Endothelial cell of umbilical vein (primary cell): Measurements from ENCODE around the gene DDAH2. TPM values are rescaled to one million over a fixed set of nuclear protein-coding genes. Genes with fewer than 3 reads are reported as not detected.

Experiments
- BruUV-seq: library from RNA; stranded (reverse); fragments of 400-500 nt; replicated peaks from 2 replicates; lab custom pipeline; 2021; lab: Mats Ljungman, UMichigan
- CTCF ChIA-PET: fragments of 300-600, 350-600 bp; sonication (Branson Sonifier 250); formaldehyde crosslinking; loops from one replicate; lab custom pipeline; 2021; ENCODE audit warnings: antibody characterized with exemption, inconsistent platforms; lab: Charles Lee
- POLR2A ChIA-PET: fragments of 300-600, 350-600 bp; sonication (Branson Sonifier 250); formaldehyde crosslinking; loops from one replicate; lab custom pipeline; 2021; ENCODE audit warnings: antibody characterized with exemption, inconsistent platforms; lab: Charles Lee
- DNase-seq: peaks from one replicate; pipeline ENCODE4 v3.0.0-alpha.2; 2011; ENCODE audit warnings: low read depth, low spot score
- FAIRE-seq: peaks from 2 replicates; lab custom pipeline; 2011; peaks lifted over from hg19 to GRCh38; lab: Jason Lieb, UNC
- H2AFZ ChIP-seq: 2 replicates; pipeline ENCODE4 v1.6.0; 2012; ENCODE audit warnings: low read depth, low read length, control low read depth, inconsistent platforms
- H3K27ac ChIP-seq: 2 replicates; pipeline ENCODE4 v1.5.1; 2011; ENCODE audit warnings: low read depth, mild to moderate bottlenecking, control low read depth, low read length, moderate library complexity; ENCODE audit not compliant: insufficient read depth
- H3K27me3 ChIP-seq, 2 experiments: 2 replicates each; pipeline versions ENCODE4 v1.6.0 to v1.6.1; 2011; ENCODE audit warnings: low read length in 2 of 2, mixed read lengths in 1 of 2; ENCODE audit not compliant: control insufficient read depth in 2 of 2, insufficient read depth in 2 of 2
- H3K36me3 ChIP-seq, 2 experiments: 2 replicates in 1 of 2; 3 replicates in 1 of 2; pipeline ENCODE4 v1.5.1; 2011; ENCODE audit warnings: low read length in 2 of 2, mild to moderate bottlenecking in 1 of 2, moderate library complexity in 1 of 2; ENCODE audit not compliant: control insufficient read depth in 2 of 2, insufficient read depth in 2 of 2; ENCODE audit errors: extremely low read depth in 1 of 2
- H3K4me1 ChIP-seq: 3 replicates; pipeline ENCODE4 v1.5.1; 2011; ENCODE audit warnings: mild to moderate bottlenecking, low read length; ENCODE audit not compliant: control insufficient read depth, insufficient read depth; ENCODE audit errors: extremely low read depth
- H3K4me2 ChIP-seq: 2 replicates; pipeline ENCODE4 v1.6.1; 2011; ENCODE audit warnings: low read length, control low read depth, mixed read lengths; ENCODE audit not compliant: insufficient read depth
- H3K4me3 ChIP-seq, 3 experiments: fragments of 200-600 bp in 1 of 3; sonication (generic), shearing (Covaris generic) in 1 of 3; replicated peaks in 1 of 3; 2 replicates each; pipeline ENCODE4 v1.5.1; 2011 to 2016; ENCODE audit warnings: control low read depth in 3 of 3, low read length in 3 of 3, mild to moderate bottlenecking in 2 of 3, inconsistent platforms in 1 of 3, low read depth in 1 of 3, moderate library complexity in 1 of 3; ENCODE audit not compliant: insufficient read depth in 1 of 3
- H3K79me2 ChIP-seq: 2 replicates; pipeline ENCODE4 v1.6.0; 2012; ENCODE audit warnings: low read length, inconsistent platforms; ENCODE audit not compliant: control insufficient read depth, insufficient read depth
- H3K9ac ChIP-seq: replicated peaks from 2 replicates; pipeline ENCODE3; 2011; ENCODE audit warnings: low read length, control low read depth; ENCODE audit not compliant: insufficient read depth; ENCODE audit errors: extremely low read depth
- H3K9me1 ChIP-seq: replicated peaks from 3 replicates; pipeline ENCODE4 v1.6.0; 2011; ENCODE audit warnings: mild to moderate bottlenecking, low read length; ENCODE audit not compliant: control insufficient read depth, insufficient read depth; ENCODE audit errors: extremely low read depth
- H3K9me3 ChIP-seq: replicated peaks from 2 replicates; pipeline ENCODE4 v1.5.1; 2012; ENCODE audit warnings: low read length, inconsistent platforms; ENCODE audit not compliant: control insufficient read depth, insufficient read depth
- H4K20me1 ChIP-seq: replicated peaks from 2 replicates; pipeline ENCODE3; 2011; ENCODE audit warnings: mild to moderate bottlenecking, low read length; ENCODE audit not compliant: control insufficient read depth, insufficient read depth; ENCODE audit errors: extremely low read depth
- CTCF ChIP-seq, 2 donors: IDR thresholded peaks; 1 replicate in 1 of 2; 2 replicates in 1 of 2; pipeline ENCODE4 v1.5.1; 2011; ENCODE audit warnings: low read length in 2 of 2, mild to moderate bottlenecking in 2 of 2, moderate library complexity in 2 of 2, control low read depth in 1 of 2, inconsistent platforms in 1 of 2, low read depth in 1 of 2; ENCODE audit not compliant: insufficient read depth in 1 of 2; ENCODE audit errors: extremely low read depth in 1 of 2
- EZH2 ChIP-seq: IDR thresholded peaks from 2 replicates; pipeline ENCODE4 v1.6.1; 2012; ENCODE audit warnings: borderline replicate concordance, low read depth, mild to moderate bottlenecking, moderate library complexity, low read length, inconsistent platforms; ENCODE audit not compliant: severe bottlenecking
- FOS ChIP-seq: IDR thresholded peaks from 2 replicates; pipeline ENCODE4 v1.6.1; 2011; ENCODE audit warnings: mild to moderate bottlenecking, low read length, moderate library complexity, borderline replicate concordance; ENCODE audit not compliant: insufficient read depth
- GATA2 ChIP-seq: IDR thresholded peaks from 2 replicates; pipeline ENCODE4 v1.7.0; 2011; ENCODE audit warnings: low read depth, mild to moderate bottlenecking, moderate library complexity, mixed read lengths, low read length; ENCODE audit not compliant: insufficient read length, insufficient read depth
- MAX ChIP-seq: IDR thresholded peaks from 2 replicates; pipeline ENCODE4 v1.6.1; 2011; ENCODE audit not compliant: insufficient read depth, insufficient read length
- MYC ChIP-seq: IDR thresholded peaks from one replicate; pipeline ENCODE4 v1.6.1; 2011; ENCODE audit warnings: mild to moderate bottlenecking, low read depth, low read length
- POLR2AphosphoS5 ChIP-seq: IDR thresholded peaks from 2 replicates; pipeline ENCODE4 v1.6.1; 2012; ENCODE audit warnings: low read depth, mild to moderate bottlenecking, control low read depth, low read length, moderate library complexity; ENCODE audit not compliant: insufficient read depth
- dilution Hi-C: fragments of 300-500 bp; cut with MboI; formaldehyde crosslinking; loops from one replicate; pipeline ENCODE4 v1.15.0; 2019; ENCODE audit warnings: low sequenced_read_pairs; ENCODE audit not compliant: extremely low pct_ligation_motif_present
- intact Hi-C: fragments of 100-400 bp; cut with micrococcal nuclease; formaldehyde crosslinking; loops from one replicate; pipeline ENCODE4 v1.10.0; 2022
- polyA plus RNA-seq, 4 experiments: library from polyadenylated mRNA; depleted of rRNA in 3 of 4; stranded (reverse) in 3 of 4; unstranded in 1 of 4; fragments of >200 nt; gene quantifications; 2 replicates each; pipeline versions ENCODE4 v1.2.1 to v1.2.3, GENCODE V29; 2011 to 2012; ENCODE audit warnings: missing spikeins in 1 of 4
- total RNA-seq: library from RNA; stranded (reverse); gene quantifications from 2 replicates; pipeline ENCODE4 v1.2.3, GENCODE V29; 2021

The DDAH2 gene
- total and polyA plus RNA-seq, 2 donors (not counting 3 experiments of a cell fraction or from before 2014, with no cell fraction given), result 109 to 176 TPM

- Histone ChIP-seq H3K27me3 (no peaks in the 10 kb centered on the region), H3K36me3 (no peaks in the 10 kb centered on the region), H3K9ac (no peak overlapping the region), H3K4me3 (no peak overlapping the region), H3K9me1 (no peaks in the 10 kb centered on the region), H3K9me3 (no peaks in the 10 kb centered on the region), H4K20me1 (no peaks in the 10 kb centered on the region), H3K27ac (no peak overlapping the region), H3K4me1 (no peaks in the 10 kb centered on the region), H3K79me2 (no peaks in the 10 kb centered on the region), H2AFZ (no peak overlapping the region), H3K4me2 (no peak overlapping the region)
- DNase-seq (no peak), FAIRE-seq (no peak)
- no TSS peak for BruUV-seq
- dilution Hi-C loops (no loop called here), intact Hi-C loops (loop anchor here (5.0 kb wide), 1 partner anchor 224 kb away; the partner anchor contains the start of genes ATP6V1G2 and NFKBIL1)
- POLR2A ChIA-PET, result interaction anchor here (0.7 kb wide), 1 partner anchor 60 kb away, joined by 7 read pairs; no protein-coding TSS in a partner anchor
- CTCF ChIA-PET, result interaction anchor here (1.2 to 6.6 kb wide), 7 partner anchors 9 to 87 kb away, joined by 3 to 61 read pairs (median 29); partner anchors contain the start of genes CLIC1, DDAH2 and MSH5
- no peak for TF ChIP-seq EZH2
- no peak for TF ChIP-seq CTCF (IDR thresholded peaks at IDR 0.05; ENCODE audit: extremely low read depth in 1 of 2, insufficient read depth in 1 of 2, low read depth in 1 of 2, low read length in 2 of 2)
- TF ChIP-seq MAX, result no peak
- no peak for TF ChIP-seq FOS
- no peak for TF ChIP-seq GATA2
- no peak for TF ChIP-seq MYC
- no peak for TF ChIP-seq POLR2AphosphoS5
Observed at GRCh38 chr6:31770860-31771259, 41.8 kb upstream of the DDAH2 start.
